GM21515 (cell line): ENCODE measurements around the gene GALNTL6.
"Not testable (repeated sequence)": the region's sequence is repeated elsewhere in the genome, so short reads cannot be mapped to it uniquely, and the experiment has no call there.

Source experiments
- ATAC-seq: cut with Tn5 transposase; IDR thresholded peaks from one replicate; pipeline ENCODE4 v1.9.1; 2021; ENCODE audit not compliant: unreplicated experiment

GALNTL6 gene

GRCh38 chr4:172786039-172786792 lies 973.0 kb downstream of the GALNTL6 start:
- ATAC-seq: no peak

DNA sequence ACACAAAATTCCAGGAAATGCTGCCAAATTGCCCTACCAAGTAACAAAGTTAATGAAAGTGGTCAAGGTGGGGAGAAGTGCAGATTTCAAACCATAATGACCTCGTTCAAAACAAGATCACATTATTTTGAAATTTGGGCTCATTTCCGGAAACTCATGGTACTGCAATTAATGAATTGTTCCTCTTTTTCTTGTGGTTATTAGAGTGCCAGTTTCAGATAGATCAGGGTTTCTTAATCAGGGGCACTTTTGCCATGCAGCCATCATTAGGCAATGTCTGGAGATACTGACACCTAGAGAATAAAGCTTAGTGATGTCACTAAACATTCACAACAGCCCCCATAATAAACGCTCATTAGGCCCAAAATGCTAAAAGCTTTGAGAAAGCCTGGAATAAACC lies 973.9 kb downstream of the GALNTL6 start:
- no peak for ATAC-seq

DNA sequence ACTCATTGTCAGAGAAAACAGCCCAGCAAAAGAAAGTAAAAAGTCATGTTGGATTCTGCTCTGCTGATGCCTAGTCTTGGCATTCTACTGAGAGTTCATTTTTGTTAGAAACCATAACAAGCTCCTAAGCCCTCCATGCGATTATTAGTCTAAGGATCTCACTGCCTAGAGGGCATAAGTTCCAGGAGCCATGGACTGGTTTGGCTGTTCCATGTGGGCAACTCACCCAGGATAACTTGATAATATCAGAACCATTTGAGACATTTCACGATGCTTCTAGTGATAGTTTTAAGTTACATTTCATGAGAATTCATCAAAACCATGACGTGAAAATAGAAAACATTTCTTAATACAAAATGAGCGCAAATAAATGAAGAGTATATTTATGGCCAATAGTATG lies 978.6 kb downstream of the GALNTL6 start:
- no peak for ATAC-seq

DNA sequence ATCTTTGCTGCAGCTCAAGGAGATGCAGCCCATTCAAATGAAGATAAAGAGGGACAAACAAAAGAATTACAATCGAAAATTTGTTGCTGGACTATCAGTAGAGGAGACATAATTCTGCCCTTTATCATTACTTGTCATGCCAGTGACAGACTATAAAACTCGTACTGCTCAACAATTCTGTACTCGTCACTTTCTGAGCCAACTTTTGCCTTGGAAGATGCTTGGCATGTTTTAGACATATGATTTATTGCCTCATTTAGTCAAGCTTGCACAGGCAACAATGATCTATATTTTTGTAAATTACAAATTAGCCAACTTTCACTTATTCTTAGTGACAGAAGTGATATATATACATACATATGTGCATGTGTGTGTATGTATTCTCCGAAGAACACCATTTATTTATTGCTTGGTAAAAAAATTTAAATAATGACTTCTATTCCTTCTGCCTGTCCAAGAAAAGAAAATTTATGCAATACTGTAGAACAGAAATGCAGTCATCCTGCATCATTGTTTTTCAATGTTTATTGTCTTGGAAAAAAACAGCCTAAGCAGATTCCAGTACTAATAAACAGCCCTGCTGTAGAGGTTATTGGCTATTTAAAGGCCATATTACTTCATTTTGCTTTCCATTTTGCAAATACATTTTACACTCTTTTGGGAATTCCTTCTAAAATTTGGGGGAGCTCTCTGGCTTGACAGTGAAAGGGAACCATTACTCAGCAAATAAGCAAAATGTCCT lies 980.5 kb downstream of the GALNTL6 start:
- no peak for ATAC-seq

GRCh38 chr4:172794307-172794703 lies 981.1 kb downstream of the GALNTL6 start:
- ATAC-seq: no peak

DNA sequence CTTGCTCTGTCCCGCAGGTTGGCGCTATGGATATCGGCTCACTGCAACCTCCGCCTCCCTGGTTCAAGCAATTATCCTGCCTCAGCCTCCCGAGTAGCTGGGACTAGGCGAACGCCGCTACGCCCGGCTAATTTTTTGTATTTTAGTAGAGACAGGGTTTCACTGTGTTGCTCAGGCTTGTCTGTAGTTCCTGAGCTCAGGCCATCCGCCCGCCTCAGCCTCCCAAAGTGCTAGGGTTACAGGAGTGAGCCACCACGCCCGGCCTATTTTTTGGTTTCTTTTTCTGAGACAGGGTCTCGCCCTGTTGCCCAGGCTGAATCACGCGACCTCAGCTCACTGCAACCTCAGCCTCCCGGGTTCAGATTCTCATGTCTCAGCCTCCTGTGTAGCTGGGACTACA lies 984.1 kb downstream of the GALNTL6 start:
- ATAC-seq: not testable (repeated sequence)

GRCh38 chr4:172802032-172802431 lies 988.8 kb downstream of the GALNTL6 start:
- no peak for ATAC-seq

DNA sequence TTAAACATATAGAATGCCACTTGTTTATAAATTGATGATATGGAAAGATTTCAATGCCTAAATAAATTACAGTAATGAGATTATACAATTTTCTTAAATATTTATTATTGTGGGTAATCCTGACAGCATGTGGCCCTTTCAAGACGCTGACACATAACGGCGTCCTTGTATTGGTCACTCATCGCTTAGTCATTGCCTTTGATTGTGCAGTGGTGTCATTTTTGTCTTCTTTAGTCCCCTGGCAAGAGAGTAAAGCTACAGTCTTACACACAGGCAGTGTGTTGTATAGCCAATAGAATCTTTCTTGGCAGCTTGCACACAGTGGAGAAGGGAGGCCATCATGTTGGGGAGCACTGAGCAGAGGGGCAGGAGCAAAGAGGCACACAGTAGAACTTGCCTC lies 993.6 kb downstream of the GALNTL6 start:
- ATAC-seq: no peak

- no peak for ATAC-seq
Observed at GRCh38 chr4:172808196-172808595, 995.0 kb downstream of the GALNTL6 start.

DNA sequence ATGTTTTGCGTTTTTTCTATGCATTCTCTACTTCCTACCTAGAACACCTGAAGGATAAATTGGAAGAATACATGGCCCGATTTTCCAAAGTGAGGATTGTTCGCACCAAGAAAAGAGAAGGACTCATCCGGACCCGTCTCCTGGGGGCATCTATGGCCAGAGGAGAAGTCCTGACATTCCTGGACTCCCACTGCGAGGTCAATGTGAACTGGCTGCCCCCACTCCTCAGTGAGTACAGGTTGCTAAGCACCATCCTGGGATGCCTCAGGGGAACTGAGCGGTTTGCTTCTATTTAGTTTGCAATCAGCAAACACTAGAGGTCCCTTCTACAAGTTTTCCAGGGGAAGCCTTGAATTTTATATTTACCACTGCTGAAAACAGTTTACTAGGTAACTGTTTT lies 996.1 kb downstream of the GALNTL6 start:
- no peak for ATAC-seq

DNA sequence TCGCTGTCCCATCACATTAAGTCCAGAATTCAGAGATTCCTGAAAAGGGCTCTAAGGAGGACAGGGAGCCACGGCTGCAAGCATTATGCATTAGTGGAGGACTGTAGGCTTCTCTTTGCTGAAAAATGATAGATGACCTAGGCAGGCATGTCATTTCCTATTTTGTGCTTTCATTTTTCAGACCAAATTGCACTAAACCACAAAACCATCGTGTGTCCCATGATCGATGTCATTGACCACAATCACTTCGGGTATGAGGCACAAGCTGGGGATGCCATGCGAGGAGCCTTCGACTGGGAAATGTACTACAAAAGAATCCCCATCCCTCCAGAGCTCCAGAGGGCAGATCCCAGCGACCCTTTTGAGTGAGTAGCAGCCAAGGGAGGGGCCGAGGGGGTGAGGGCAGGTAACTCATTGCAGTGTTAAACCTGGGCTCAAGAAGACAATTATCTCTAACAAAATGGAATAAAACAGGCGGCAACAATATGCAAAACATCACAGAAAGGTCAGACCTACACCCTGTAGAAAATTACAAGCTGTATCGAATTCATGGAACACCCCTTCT lies 1000.2 kb downstream of the GALNTL6 start:
- ATAC-seq: peak; percentile 65

GRCh38 chr4:172815499-172816164 lies 1002.4 kb downstream of the GALNTL6 start:
- ATAC-seq: no peak

GRCh38 chr4:172818901-172819300 lies 1005.7 kb downstream of the GALNTL6 start:
- no peak for ATAC-seq

DNA sequence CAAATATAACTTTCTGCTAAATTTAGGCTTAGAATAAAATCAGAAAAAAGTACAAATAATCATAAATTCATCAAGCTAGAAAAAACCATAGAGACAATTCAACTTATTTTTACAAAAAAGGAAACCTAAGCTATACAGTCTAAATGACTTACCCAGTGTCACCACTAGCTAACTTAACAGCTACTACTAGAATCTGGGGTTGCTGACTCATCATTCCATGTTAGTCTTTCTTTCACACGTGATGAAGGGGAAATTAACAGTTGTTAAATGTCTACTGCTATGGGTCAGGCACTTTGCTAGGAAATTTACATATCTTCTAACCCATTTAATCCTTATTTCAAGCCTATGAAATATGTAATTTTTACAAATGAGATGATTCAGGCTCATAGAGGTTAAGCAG lies 1006.1 kb downstream of the GALNTL6 start:
- ATAC-seq: no peak

GRCh38 chr4:172822331-172822730 lies 1009.1 kb downstream of the GALNTL6 start:
- no peak for ATAC-seq

DNA sequence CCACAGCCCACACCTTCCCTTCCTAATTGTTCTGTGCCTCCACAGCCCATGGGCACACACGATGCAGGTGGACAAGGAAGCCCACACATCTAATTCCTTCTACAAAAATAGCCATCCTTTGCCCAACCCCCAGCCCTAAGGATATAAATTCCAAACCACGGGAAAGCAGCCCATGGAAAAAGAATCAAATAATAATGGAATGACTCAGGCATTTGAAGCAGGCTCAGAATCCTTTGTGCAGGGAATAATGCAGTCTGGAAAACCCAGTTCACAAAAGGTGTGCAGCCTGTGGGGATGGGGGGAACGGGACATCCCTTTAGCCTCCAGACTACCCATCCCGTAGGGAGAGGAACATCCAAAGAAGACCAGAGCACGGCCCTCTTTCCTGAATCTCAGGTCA lies 1013.1 kb downstream of the GALNTL6 start:
- ATAC-seq: no peak

DNA sequence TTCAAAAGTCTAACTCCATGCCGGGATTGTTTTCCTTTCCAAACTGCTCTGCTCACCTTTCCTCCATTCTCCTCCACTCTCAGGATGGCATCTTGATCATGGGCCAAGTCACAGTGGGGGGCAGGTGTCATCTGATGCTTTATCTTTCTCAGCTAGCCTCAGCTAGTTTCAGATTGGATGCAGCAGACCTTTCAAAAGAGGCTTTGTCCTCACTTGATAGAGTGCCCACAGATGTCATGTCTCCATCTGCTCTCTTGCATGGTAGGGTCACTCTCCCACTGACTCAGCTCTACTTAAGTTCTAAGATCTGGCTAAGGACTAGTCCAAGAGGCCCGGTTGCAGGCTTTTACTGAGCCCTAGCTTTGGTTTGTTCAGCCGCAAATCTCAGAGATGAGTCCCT lies 1013.7 kb downstream of the GALNTL6 start:
- ATAC-seq: no peak

GRCh38 chr4:172830295-172830764 lies 1017.1 kb downstream of the GALNTL6 start:
- ATAC-seq: no peak

DNA sequence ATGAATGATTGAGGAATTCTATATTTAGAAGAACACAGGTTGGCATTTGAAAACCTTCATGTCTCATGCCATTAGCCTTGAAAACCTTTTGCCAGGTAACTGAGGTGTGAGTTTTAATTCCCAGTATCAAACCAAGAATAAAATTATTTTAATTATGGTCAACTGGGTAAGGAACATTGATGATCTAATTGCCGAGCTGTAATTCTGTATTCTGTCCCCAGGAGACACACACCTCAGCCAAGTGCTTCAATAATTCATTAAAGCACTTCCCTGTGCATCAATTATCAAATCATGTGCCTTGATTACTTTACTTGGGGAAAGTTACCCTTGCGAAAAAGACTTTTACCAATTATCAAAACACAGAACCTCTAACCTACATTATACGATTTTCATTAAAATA lies 1023.5 kb downstream of the GALNTL6 start:
- ATAC-seq: no peak

- no peak for ATAC-seq
Observed at GRCh38 chr4:172838111-172838510, 1024.9 kb downstream of the GALNTL6 start.

- ATAC-seq: no peak
Observed at GRCh38 chr4:172838943-172839342, 1025.7 kb downstream of the GALNTL6 start.

DNA sequence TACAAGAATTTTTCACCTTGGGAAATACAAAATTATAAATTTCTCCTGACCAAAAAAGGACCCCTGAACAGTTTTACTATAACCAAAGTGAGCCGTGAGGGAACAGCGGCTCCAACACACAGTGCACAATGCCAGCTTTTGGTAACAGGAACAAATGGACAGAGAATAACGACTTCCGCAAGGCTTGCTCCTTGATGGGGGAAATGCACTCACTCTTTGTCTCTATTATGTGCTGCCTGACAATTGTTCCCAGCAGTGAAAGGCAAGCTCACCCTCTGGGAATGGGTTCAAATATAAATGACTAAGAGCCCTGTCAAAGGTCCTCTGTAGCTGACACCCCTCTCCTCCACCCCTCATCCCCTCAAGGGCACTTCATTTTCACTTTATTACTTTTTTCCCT lies 1029.6 kb downstream of the GALNTL6 start:
- no peak for ATAC-seq
